ENCODE results near the gene PHTF2. TPM values are rescaled to one million over a fixed set of nuclear protein-coding genes. Genes with fewer than 3 reads are reported as not detected.

Gene PHTF2
- total and polyA plus RNA-seq, 2 of the 4 experiments (the other 2 are of a cell fraction): 28.3 to 69.9 TPM

GRCh38 chr7:77839919-77840318 is 41.3 kb downstream of the PHTF2 start:
- no peak overlapping the region for H2BK20ac ChIP-seq (ENCODE audit: low read depth, low read length)
- no TSS peak for BruUV-seq (replicated peaks)
- no peak overlapping the region for H2AK5ac ChIP-seq (ENCODE audit: low read depth, low read length)
- in situ Hi-C loops (cut with MboI; ENCODE audit: low sequenced_read_pairs) (no loop called here), dilution Hi-C loops (cut with HindIII; ENCODE audit: low sequenced_read_pairs, unreplicated experiment) (no loop called here), intact Hi-C loops (cut with micrococcal nuclease) (no loop called here)
- H3K9ac ChIP-seq (ENCODE audit: low read depth, low read length): no peak overlapping the region
- H3K4me1 ChIP-seq (ENCODE audit: control insufficient read depth, insufficient read depth, low read length): 0 out of 2 replicates have a peak, but pooled peaks cover 3% of the 10 kb centered on the region
- H3K36me3 ChIP-seq (ENCODE audit: control insufficient read depth, insufficient read depth, low read length): no peaks in the 10 kb centered on the region
- DNase-seq: no peak
- no peaks in the 10 kb centered on the region for H3K27me3 ChIP-seq (ENCODE audit: control insufficient read depth, insufficient read depth, low read length)
- no peak overlapping the region for H3K4ac ChIP-seq (ENCODE audit: low read depth, low read length)
- H3K27ac ChIP-seq (ENCODE audit: insufficient read depth, low read length): no peak overlapping the region
- CTCF ChIA-PET: no interaction called here
- peaks cover 13 to 33% of the 10 kb centered on the region in 2 experiments; a peak in 3 of 4 replicates for H3K79me1 ChIP-seq (ENCODE audit: low read depth in 1 of 2, low read length in 2 of 2)
- H2BK15ac ChIP-seq (ENCODE audit: low read depth, low read length): no peak overlapping the region
- H3K9me3 ChIP-seq (ENCODE audit: control insufficient read depth, insufficient read depth, low read length): no peaks in the 10 kb centered on the region
- H4K8ac ChIP-seq (ENCODE audit: low read depth in 2 of 2, low read length in 2 of 2): peak overlapping the region in 1 of 2 experiments; percentile 68; a peak in 1 of 4 replicates
- no peaks in the 10 kb centered on the region for H4K20me1 ChIP-seq (ENCODE audit: insufficient read depth, low read length)
- TF ChIP-seq FOS (IDR thresholded peaks at IDR 0.05; ENCODE audit: low read depth, low read length) (no peak), MXI1 (IDR thresholded peaks at IDR 0.05; ENCODE audit: borderline replicate concordance, low read depth, low read length) (no peak), MAZ (IDR thresholded peaks at IDR 0.05; ENCODE audit: borderline replicate concordance, low read depth, low read length) (no peak), CEBPB (IDR thresholded peaks at IDR 0.05; ENCODE audit: low read depth, low read length) (no peak), BHLHE40 (IDR thresholded peaks at IDR 0.05; ENCODE audit: low read depth, low read length) (no peak), ELK1 (IDR thresholded peaks at IDR 0.05; ENCODE audit: borderline replicate concordance, low read depth, low read length) (no peak), RFX5 (IDR thresholded peaks at IDR 0.05; ENCODE audit: low read depth, low read length) (no peak), NFE2L2 (IDR thresholded peaks at IDR 0.05; ENCODE audit: low read depth, low read length) (no peak), RAD21 (IDR thresholded peaks at IDR 0.05; ENCODE audit: low read length) (no peak), RCOR1 (IDR thresholded peaks at IDR 0.05; ENCODE audit: insufficient replicate concordance, low read length) (no peak), CTCF (conservative IDR thresholded peaks at IDR 0.05; ENCODE audit: low read depth, low read length) (no peak), USF2 (IDR thresholded peaks at IDR 0.05; ENCODE audit: low read depth, low read length) (no peak), POLR2A (IDR thresholded peaks at IDR 0.05; ENCODE audit: low read depth, low read length) (no peak), SMC3 (IDR thresholded peaks at IDR 0.05; ENCODE audit: low read depth, low read length) (no peak), CHD1 (IDR thresholded peaks at IDR 0.05; ENCODE audit: low read depth, low read length) (no peak), MAFK (IDR thresholded peaks at IDR 0.05; ENCODE audit: low read depth, low read length) (no peak)
- no peak overlapping the region for H2BK5ac ChIP-seq (ENCODE audit: low read depth, low read length, poor library complexity, severe bottlenecking)
- H3K56ac ChIP-seq (ENCODE audit: extremely low read depth, insufficient read depth, low read length): no peak overlapping the region; the same call in 1 of the 2 replicates
- ATAC-seq (ENCODE audit: low read depth): no peak
- no peak overlapping the region for H2AFZ ChIP-seq (replicated peaks; ENCODE audit: low read length, poor library complexity)
- H3K4me2 ChIP-seq (ENCODE audit: low read depth, low read length): no peak overlapping the region
- no peak overlapping the region for H4K91ac ChIP-seq (ENCODE audit: insufficient read depth, low read depth, low read length)
- no peaks in the 10 kb centered on the region for H3K9me1 ChIP-seq (ENCODE audit: insufficient read depth, low read length)
- no peak overlapping the region for H3K18ac ChIP-seq (ENCODE audit: low read depth, low read length)
- no CpG with 5 or more reads among the region's 2 CpGs for WGBS, 2 experiments (ENCODE audit: extremely low coverage in 2 of 2, insufficient read length in 1 of 2)
- no peak overlapping the region for H3K4me3 ChIP-seq (ENCODE audit: insufficient read depth, low read depth, low read length)
- POLR2A ChIA-PET (ENCODE audit: unreplicated experiment): no interaction called here
- H2BK120ac ChIP-seq (ENCODE audit: low read depth, low read length): no peak overlapping the region
- H4K5ac ChIP-seq (ENCODE audit: low read depth, low read length): no peak overlapping the region
- H3K23ac ChIP-seq (ENCODE audit: low read depth, low read length): no peak overlapping the region
- no peak overlapping the region for H3K14ac ChIP-seq (replicated peaks; ENCODE audit: low read depth, low read length)
- no peak overlapping the region for H2AK9ac ChIP-seq (replicated peaks; ENCODE audit: low read depth, low read length, poor library complexity)

Data from IMR-90 (cell line).